Liver (tissue), 3 donors: Measurements from ENCODE around the gene STYXL2.

Source experiments
- ATF3 ChIP-seq: IDR thresholded peaks from 2 replicates; pipeline ENCODE4 v1.6.1; 2016; ENCODE audit warnings: antibody characterized with exemption
- CTCF ChIP-seq: fragments of 150-350 bp; IDR thresholded peaks from 2 replicates; pipeline ENCODE4 v1.5.1; 2017; ENCODE audit warnings: improper control_type of control experiment, low read depth, low read length; ENCODE audit not compliant: missing input control
- FOXA1 ChIP-seq: IDR thresholded peaks from 2 replicates; pipeline ENCODE4 v1.6.1; 2016; ENCODE audit warnings: antibody characterized with exemption
- GABPA ChIP-seq, 2 donors: IDR thresholded peaks in 1 of 2; conservative IDR thresholded peaks in 1 of 2; 2 replicates each; pipeline ENCODE4 v1.6.1; 2016; ENCODE audit warnings: antibody characterized with exemption in 2 of 2, mild to moderate bottlenecking in 1 of 2, moderate library complexity in 1 of 2
- HNF4A ChIP-seq, 2 donors: conservative IDR thresholded peaks; 2 replicates each; pipeline ENCODE4 v1.6.1; 2016; ENCODE audit warnings: antibody characterized with exemption in 2 of 2, mild to moderate bottlenecking in 2 of 2
- JUND ChIP-seq, 2 donors: IDR thresholded peaks; 2 replicates each; pipeline ENCODE4 v1.6.1; 2016; ENCODE audit warnings: antibody characterized with exemption in 2 of 2
- MAX ChIP-seq: IDR thresholded peaks from 2 replicates; pipeline ENCODE4 v1.6.1; 2016; ENCODE audit warnings: antibody characterized with exemption
- RAD21 ChIP-seq, 2 donors: IDR thresholded peaks; 2 replicates each; pipeline ENCODE4 v1.6.1; 2016; ENCODE audit warnings: antibody characterized with exemption in 2 of 2, mild to moderate bottlenecking in 2 of 2
- REST ChIP-seq: IDR thresholded peaks from 2 replicates; pipeline ENCODE4 v1.6.1; 2016; ENCODE audit warnings: antibody characterized with exemption, mild to moderate bottlenecking
- RXRA ChIP-seq, 2 donors: IDR thresholded peaks; 2 replicates each; pipeline ENCODE4 v1.6.1; 2017 to 2018; ENCODE audit warnings: antibody characterized with exemption in 2 of 2, mild to moderate bottlenecking in 1 of 2
- SP1 ChIP-seq: IDR thresholded peaks from 2 replicates; pipeline ENCODE4 v1.6.1; 2018; ENCODE audit warnings: antibody characterized with exemption, mild to moderate bottlenecking
- TAF1 ChIP-seq: conservative IDR thresholded peaks from 2 replicates; pipeline ENCODE4 v1.6.1; 2016; ENCODE audit warnings: antibody characterized with exemption, mild to moderate bottlenecking
- YY1 ChIP-seq: IDR thresholded peaks from 2 replicates; pipeline ENCODE4 v1.6.1; 2016; ENCODE audit warnings: antibody characterized with exemption, mild to moderate bottlenecking
- ZBTB33 ChIP-seq: IDR thresholded peaks from 2 replicates; pipeline ENCODE4 v1.6.1; 2016; ENCODE audit warnings: antibody characterized with exemption
- donor health status: healthy.
- donor health status: healthy.

- TF ChIP-seq CTCF = no peak
- no peak for TF ChIP-seq MAX
- no peak for TF ChIP-seq TAF1
- TF ChIP-seq RAD21 (IDR thresholded peaks at IDR 0.05) = no peak
- no peak for TF ChIP-seq REST
- no peak for TF ChIP-seq SP1
- no peak for TF ChIP-seq ZBTB33
- no peak for TF ChIP-seq ATF3
- TF ChIP-seq YY1 = no peak
- no peak for TF ChIP-seq JUND (IDR thresholded peaks at IDR 0.05)
- TF ChIP-seq GABPA (IDR thresholded peaks at IDR 0.05 in 1 of 2, conservative IDR thresholded peaks at IDR 0.05 in 1 of 2) = no peak
- TF ChIP-seq HNF4A (conservative IDR thresholded peaks at IDR 0.05) = no peak
- no peak for TF ChIP-seq RXRA (IDR thresholded peaks at IDR 0.05)
- no peak for TF ChIP-seq FOXA1
These were observed 32.4 kb downstream of the STYXL2 start for GRCh38 chr1:167126317-167126716.
